A549 (cell line): ENCODE measurements around the gene NSMCE1. TPM values are rescaled to one million over a fixed set of nuclear protein-coding genes. Genes with fewer than 3 reads are reported as not detected.
"Not testable (repeated sequence)": the region's sequence is repeated elsewhere in the genome, so short reads cannot be mapped to it uniquely, and the experiment has no call there.

ENCODE experiments used
- ATAC-seq, 2 experiments: fragments of 200-7000 bp in 1 of 2; fragments of >200 bp in 1 of 2; cut with Nextera tagmentation in 1 of 2; cut with Tn5 transposase in 1 of 2; 3 replicates each; pipeline versions ENCODE4 v1.8.0 to v1.9.1; 2018 to 2020; ENCODE audit warnings: mild to moderate bottlenecking in 1 of 2, moderate library complexity in 1 of 2
- CTCF ChIA-PET: fragments of 300-600 bp; sonication (Branson Sonifier 250); formaldehyde crosslinking; extraction: SDS; loops from one replicate; lab custom pipeline; 2021; ENCODE audit warnings: antibody characterized with exemption, inconsistent platforms; lab: Yijun Ruan, JAX
- POLR2A ChIA-PET: fragments of 350-600 bp; formaldehyde crosslinking; extraction: SDS; loops from one replicate; lab custom pipeline; 2021; ENCODE audit warnings: antibody characterized with exemption, inconsistent platforms; lab: Yijun Ruan, JAX
- DNase-seq, 2 experiments: peaks; one replicate each; pipeline versions ENCODE4 v3.0.0 to v3.0.0-alpha.2; 2011 to 2016; ENCODE audit warnings: low read depth in 1 of 2, low spot score in 1 of 2
- FAIRE-seq: peaks from 2 replicates; lab custom pipeline; 2011; peaks lifted over from hg19 to GRCh38; lab: Jason Lieb, UNC
- H3K27ac ChIP-seq, 2 experiments: fragments of >200 bp; sonication (Bioruptor Twin); formaldehyde crosslinking; 3 replicates each; pipeline ENCODE4 v1.5.1; 2016 to 2017
- H3K4me1 ChIP-seq: fragments of >200 bp; sonication (Bioruptor Twin); formaldehyde crosslinking; 3 replicates; pipeline ENCODE4 v1.6.1; 2016
- H3K4me2 ChIP-seq: fragments of >200 bp; sonication (Bioruptor Twin); formaldehyde crosslinking; 3 replicates; pipeline ENCODE4 v1.6.1; 2016
- H3K4me3 ChIP-seq: fragments of >200 bp; sonication (Bioruptor Twin); formaldehyde crosslinking; 3 replicates; pipeline ENCODE4 v1.5.1; 2016
- H3K9me3 ChIP-seq: fragments of >200 bp; sonication (Bioruptor Twin); formaldehyde crosslinking; 3 replicates; pipeline ENCODE4 v1.6.1; 2016
- ATOH8 ChIP-seq: fragments of 250-450 bp; sonication (Bioruptor Pico); IDR thresholded peaks from 2 replicates; pipeline ENCODE4 v1.5.0; 2020; ENCODE audit warnings: low read depth, mild to moderate bottlenecking, moderate library complexity
- BCL3 ChIP-seq: fragments of >200 bp; sonication (Bioruptor Twin); formaldehyde crosslinking; IDR thresholded peaks from 3 replicates; pipeline ENCODE4 v1.6.1; 2016
- BHLHE40 ChIP-seq: IDR thresholded peaks from 2 replicates; pipeline ENCODE4 v1.6.1; 2012; ENCODE audit warnings: low read depth, low read length, inconsistent platforms
- CHD2 ChIP-seq: fragments of 150-350 bp; IDR thresholded peaks from 2 replicates; pipeline ENCODE4 v1.6.1; 2014; ENCODE audit warnings: low read length; ENCODE audit not compliant: partially characterized antibody
- CHD4 ChIP-seq: fragments of 200-600 bp; sonication (generic); IDR thresholded peaks from 2 replicates; pipeline ENCODE4 v1.6.1; 2016; ENCODE audit warnings: antibody characterized with exemption, mild to moderate bottlenecking, borderline replicate concordance
- E2F6 ChIP-seq: IDR thresholded peaks from 2 replicates; pipeline ENCODE4 v1.6.1; 2012; ENCODE audit warnings: low read depth, borderline replicate concordance
- EHF ChIP-seq: fragments of 250-450 bp; sonication (Bioruptor Pico); IDR thresholded peaks from 2 replicates; pipeline ENCODE4 v1.5.0; 2020; ENCODE audit warnings: mild to moderate bottlenecking
- ELK1 ChIP-seq: fragments of 150-350 bp; IDR thresholded peaks from 2 replicates; pipeline ENCODE4 v1.6.1; 2014; ENCODE audit warnings: low read depth, mild to moderate bottlenecking, low read length
- EP300 ChIP-seq, 2 experiments: fragments of >200 bp; sonication (Bioruptor Twin); formaldehyde crosslinking; IDR thresholded peaks; 2 replicates in 1 of 2; 3 replicates in 1 of 2; pipeline ENCODE4 v1.6.1; 2016 to 2017
- ESRRA ChIP-seq: fragments of 150-350 bp; IDR thresholded peaks from 2 replicates; pipeline ENCODE4 v1.6.1; 2014; ENCODE audit warnings: mild to moderate bottlenecking, low read length, borderline replicate concordance
- HEYL ChIP-seq: fragments of 250-450 bp; sonication (Bioruptor Pico); IDR thresholded peaks from 2 replicates; pipeline ENCODE4 v1.8.0; 2021; ENCODE audit warnings: mild to moderate bottlenecking, moderate library complexity
- HMGXB4 ChIP-seq: fragments of 250-450 bp; sonication (Bioruptor Pico); IDR thresholded peaks from 2 replicates; pipeline ENCODE4 v1.5.0; 2021; ENCODE audit warnings: mild to moderate bottlenecking, moderate library complexity, borderline replicate concordance
- HOXA7 ChIP-seq: fragments of 250-450 bp; sonication (Bioruptor Pico); IDR thresholded peaks from 2 replicates; pipeline ENCODE4 v1.5.0; 2020; ENCODE audit warnings: mild to moderate bottlenecking, moderate library complexity
- HOXB13 ChIP-seq: fragments of 250-450 bp; sonication (Bioruptor Pico); IDR thresholded peaks from 2 replicates; pipeline ENCODE4 v1.5.0; 2020; ENCODE audit warnings: low read depth, mild to moderate bottlenecking, moderate library complexity
- HOXB5 ChIP-seq: fragments of 250-450 bp; sonication (Bioruptor Pico); IDR thresholded peaks from 2 replicates; pipeline ENCODE4 v1.5.0; 2020; ENCODE audit warnings: mild to moderate bottlenecking, moderate library complexity
- KDM5A ChIP-seq: fragments of 200-600 bp; sonication (generic); IDR thresholded peaks from 2 replicates; pipeline ENCODE4 v1.6.1; 2016; ENCODE audit warnings: antibody characterized with exemption, mild to moderate bottlenecking
- MAX ChIP-seq: IDR thresholded peaks from 2 replicates; pipeline ENCODE4 v1.6.1; 2012
- NPAS2 ChIP-seq: fragments of 250-450 bp; sonication (Bioruptor Pico); IDR thresholded peaks from 2 replicates; pipeline ENCODE4 v1.8.0; 2022; ENCODE audit warnings: mild to moderate bottlenecking, moderate library complexity, borderline replicate concordance
- POLR2A ChIP-seq: IDR thresholded peaks from 2 replicates; pipeline ENCODE4 v1.6.1; 2012; ENCODE audit warnings: mild to moderate bottlenecking, low read length
- POLR2AphosphoS2 ChIP-seq: conservative IDR thresholded peaks from 2 replicates; pipeline ENCODE4 v1.6.1; 2012; ENCODE audit warnings: low read length, improper control_type of control experiment, inconsistent platforms
- RAD21 ChIP-seq, 2 experiments: fragments of >200 bp in 1 of 2; sonication (Bioruptor Twin) in 1 of 2; formaldehyde crosslinking in 1 of 2; IDR thresholded peaks in 1 of 2; conservative IDR thresholded peaks in 1 of 2; 2 replicates in 1 of 2; 3 replicates in 1 of 2; pipeline ENCODE4 v1.6.1; 2012 to 2018; ENCODE audit warnings: inconsistent platforms in 1 of 2
- RCOR1 ChIP-seq: fragments of 150-350 bp; IDR thresholded peaks from 2 replicates; pipeline ENCODE4 v1.6.1; 2014; ENCODE audit warnings: antibody characterized with exemption, low read length, low read depth
- RFX5 ChIP-seq: fragments of 450-650 bp; IDR thresholded peaks from 2 replicates; pipeline ENCODE4 v1.7.1; 2014; ENCODE audit warnings: antibody characterized with exemption, mild to moderate bottlenecking, moderate library complexity
- RNF2 ChIP-seq: fragments of 200-600 bp; sonication (generic); IDR thresholded peaks from 2 replicates; pipeline ENCODE4 v1.6.1; 2016; ENCODE audit warnings: low read depth, mild to moderate bottlenecking, antibody characterized with exemption, moderate library complexity, borderline replicate concordance
- SMC3 ChIP-seq: fragments of >200 bp; sonication (Bioruptor Twin); formaldehyde crosslinking; IDR thresholded peaks from 3 replicates; pipeline ENCODE4 v1.6.1; 2018; ENCODE audit warnings: inconsistent platforms
- TFCP2L1 ChIP-seq: fragments of 250-450 bp; sonication (Bioruptor Pico); IDR thresholded peaks from 2 replicates; pipeline ENCODE4 v1.5.0; 2021; ENCODE audit warnings: mild to moderate bottlenecking
- TP53 ChIP-seq: fragments of 250-450 bp; sonication (Bioruptor Pico); IDR thresholded peaks from 2 replicates; pipeline ENCODE4 v1.5.0; 2021; ENCODE audit warnings: mild to moderate bottlenecking, moderate library complexity
- USF2 ChIP-seq: fragments of 450-650 bp; IDR thresholded peaks from 2 replicates; pipeline ENCODE4 v1.6.1; 2014; ENCODE audit warnings: antibody characterized with exemption
- ZFP36 ChIP-seq: fragments of 450-650 bp; IDR thresholded peaks from 2 replicates; pipeline ENCODE4 v1.6.1; 2014; ENCODE audit warnings: borderline replicate concordance; ENCODE audit not compliant: partially characterized antibody
- WGBS: methylation state at CpG from one replicate; pipeline ENCODE4 v1.1.6; 2017; ENCODE audit errors: missing lambda C conversion rate; 5-methylcytosine and 5-hydroxymethylcytosine counted together
- polyA plus RNA-seq, 4 experiments: library from polyadenylated mRNA; depleted of rRNA in 3 of 4; stranded (reverse); fragments of >200 nt; fragmentation: RNase III in 1 of 4; extraction: RNeasy Plus Mini Kit Qiagen cat#74134 plus additional on column Dnase treatment in 1 of 4; gene quantifications; 2 replicates in 3 of 4; 3 replicates in 1 of 4; pipeline ENCODE4 v1.2.3, GENCODE V29; 2011 to 2017

The NSMCE1 gene
- polyA plus RNA-seq, 2 of the 4 experiments (the other 2 are of a cell fraction), result 32.0 to 59.9 TPM

GRCh38 chr16:27274424-27274874 lies 5.9 kb upstream of the NSMCE1 start:
- not testable (repeated sequence) for ATAC-seq
- H3K27ac ChIP-seq, result peak overlapping the region; percentile 48 to 80

GRCh38 chr16:27273670-27274423 lies 5.3 kb upstream of the NSMCE1 start:
- ATAC-seq (peak; percentile 97 to 99), DNase-seq (peak; percentile 71 to 87), FAIRE-seq (no peak)
- Histone ChIP-seq H3K4me2 (peak overlapping the region; percentile 71), H3K9me3 (no peaks in the 10 kb centered on the region), H3K4me3 (no peak overlapping the region), H3K27ac (peak overlapping the region; percentile 79 to 80), H3K4me1 (peaks cover 31% of the 10 kb centered on the region)
- 29% methylated on average over 8 of the region's 8 CpGs for WGBS
- CTCF ChIA-PET, result interaction anchor here (0.6 to 2.6 kb wide), 6 partner anchors 13 to 101 kb away, joined by 3 to 11 read pairs (median 5); no protein-coding TSS in a partner anchor
- POLR2A ChIA-PET, result interaction anchor here (1.0 kb wide), 1 partner anchor 53 kb away, joined by 3 read pairs; no protein-coding TSS in a partner anchor
- TF ChIP-seq POLR2A (no peak), TFCP2L1 (CRISPR knock-in tag) (no peak), HMGXB4 (CRISPR knock-in tag) (no peak), HOXA7 (CRISPR knock-in tag) (no peak), EP300 (IDR thresholded peaks at IDR 0.05) (peak in 1 of 2 experiments; percentile 57; a peak in 2 of 5 replicates), HEYL (no peak), NPAS2 (CRISPR knock-in tag) (no peak), HOXB5 (CRISPR knock-in tag) (no peak), EHF (CRISPR knock-in tag) (no peak), RNF2 (no peak), KDM5A (no peak), ATOH8 (CRISPR knock-in tag) (no peak), USF2 (no peak), POLR2AphosphoS2 (no peak), BHLHE40 (no peak), ESRRA (peak; percentile 68; the same call in 1 of the 2 replicates), HOXB13 (CRISPR knock-in tag) (no peak), TP53 (no peak), RFX5 (no peak), SMC3 (no peak), CHD2 (no peak), MAX (peak; percentile 45; the same call in 1 of the 2 replicates), E2F6 (no peak), CHD4 (no peak), RAD21 (conservative IDR thresholded peaks at IDR 0.05 in 1 of 2, IDR thresholded peaks at IDR 0.05 in 1 of 2) (peak in 1 of 2 experiments; percentile 31; a peak in 1 of 5 replicates), ZFP36 (no peak), ELK1 (no peak), RCOR1 (no peak), BCL3 (0 out of 3 replicates have a peak, but pooled peaks have one; percentile 25)

More at GRCh38 chr16:27274424-27274874, 5.9 kb upstream of the NSMCE1 start:
- not testable (repeated sequence) for DNase-seq, H3K4me3 ChIP-seq, FAIRE-seq, H3K9me3 ChIP-seq
- Histone ChIP-seq H3K4me1 (peaks cover 28% of the 10 kb centered on the region), H3K4me2 (peak overlapping the region; percentile 71)
- WGBS, result 88% methylated on average over 7 of the region's 7 CpGs
- ChIA-PET CTCF (interaction anchor here (0.6 to 2.6 kb wide), 6 partner anchors 13 to 101 kb away, joined by 3 to 11 read pairs (median 5); no protein-coding TSS in a partner anchor), POLR2A (interaction anchor here (1.0 kb wide), 1 partner anchor 52 kb away, joined by 3 read pairs; no protein-coding TSS in a partner anchor)
